HG03378 (cell line): ENCODE data around the gene CHRNA10.
"Not testable (repeated sequence)": the region's sequence is repeated elsewhere in the genome, so short reads cannot be mapped to it uniquely, and the experiment has no call there.

Experiments
- ATAC-seq: cut with Tn5 transposase; IDR thresholded peaks from one replicate; pipeline ENCODE4 v1.9.1; 2021; ENCODE audit warnings: mild to moderate bottlenecking, moderate library complexity; ENCODE audit not compliant: unreplicated experiment

CHRNA10 gene

DNA sequence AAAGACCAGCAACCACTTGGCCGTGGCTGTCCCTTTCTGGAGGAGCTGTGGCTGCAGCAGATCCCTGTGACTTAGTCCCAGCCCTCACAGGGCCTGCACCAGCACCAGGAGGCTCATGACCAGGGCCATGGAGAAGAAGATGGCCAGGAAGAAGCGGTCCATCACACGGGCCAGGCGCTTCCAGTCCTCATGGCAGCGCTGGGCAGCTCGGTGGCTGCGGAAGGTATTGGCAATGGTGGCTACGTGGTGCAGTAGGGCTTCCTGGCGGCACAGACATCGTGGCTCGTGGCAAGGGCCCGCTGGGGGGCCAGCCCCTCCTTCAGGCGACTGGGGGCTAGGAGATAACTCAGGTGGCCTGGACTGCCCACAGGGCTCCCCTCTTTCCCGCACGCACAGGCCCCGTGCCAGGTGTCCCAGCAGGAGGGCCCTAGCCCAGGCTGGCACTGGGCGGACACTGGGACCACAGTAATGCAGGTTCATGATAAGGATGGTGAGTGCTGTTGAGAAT is 5.1 kb downstream of the CHRNA10 start:
- ATAC-seq: no peak

GRCh38 chr11:3665336-3666022 is 5.7 kb downstream of the CHRNA10 start:
- no peak for ATAC-seq

- no peak for ATAC-seq
Observed at GRCh38 chr11:3664032-3664630, 7.1 kb downstream of the CHRNA10 start.

- ATAC-seq: no peak
Observed at GRCh38 chr11:3662856-3663255, 8.3 kb downstream of the CHRNA10 start.

- ATAC-seq: no peak
Observed at GRCh38 chr11:3660960-3661359, 10.2 kb downstream of the CHRNA10 start.

GRCh38 chr11:3659595-3660515 is 11.3 kb downstream of the CHRNA10 start:
- ATAC-seq: no peak

GRCh38 chr11:3658252-3658651 is 12.9 kb downstream of the CHRNA10 start:
- no peak for ATAC-seq

GRCh38 chr11:3657331-3657730 is 13.9 kb downstream of the CHRNA10 start:
- ATAC-seq: not testable (repeated sequence)

DNA sequence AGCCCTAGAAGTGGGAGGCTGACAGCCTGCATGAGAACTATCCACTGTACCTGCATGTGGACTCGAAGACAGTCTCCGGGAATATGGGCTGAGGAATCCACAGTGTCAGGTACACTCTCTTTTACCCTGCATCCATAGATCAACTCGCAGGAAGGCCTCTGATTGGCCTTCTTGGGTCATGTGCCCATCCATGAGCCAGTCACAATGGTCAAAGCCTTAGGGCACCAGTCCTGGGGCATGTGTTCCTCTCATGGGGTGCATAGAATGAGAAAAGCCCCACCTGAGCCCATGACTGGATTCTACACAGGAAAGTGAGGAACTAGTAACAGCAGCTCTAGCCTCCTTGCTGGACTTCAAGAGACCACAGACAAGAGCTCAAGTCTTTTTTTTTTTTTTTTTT is 15.6 kb downstream of the CHRNA10 start:
- ATAC-seq: no peak

DNA sequence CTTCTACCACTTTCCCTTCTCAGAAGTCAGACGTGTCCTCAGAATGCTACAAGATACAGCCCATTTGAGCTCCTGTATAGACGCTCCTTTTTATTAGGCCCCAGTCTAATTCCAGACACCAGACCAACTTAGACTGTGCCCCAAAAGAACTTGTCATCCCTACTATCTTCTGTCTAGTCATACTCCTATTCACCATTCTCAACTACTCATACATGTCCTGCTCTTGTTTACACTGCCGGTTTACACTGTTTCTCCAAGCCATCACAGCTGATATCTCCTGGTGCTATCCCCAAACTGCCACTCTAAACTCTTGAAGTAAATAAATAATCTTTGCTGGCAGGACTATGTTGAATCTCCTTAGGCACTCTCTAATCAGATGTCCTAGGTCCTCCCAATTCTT is 18.7 kb downstream of the CHRNA10 start:
- ATAC-seq: not testable (repeated sequence)

- not testable (repeated sequence) for ATAC-seq
Observed at GRCh38 chr11:3649374-3649773, 21.8 kb downstream of the CHRNA10 start.

DNA sequence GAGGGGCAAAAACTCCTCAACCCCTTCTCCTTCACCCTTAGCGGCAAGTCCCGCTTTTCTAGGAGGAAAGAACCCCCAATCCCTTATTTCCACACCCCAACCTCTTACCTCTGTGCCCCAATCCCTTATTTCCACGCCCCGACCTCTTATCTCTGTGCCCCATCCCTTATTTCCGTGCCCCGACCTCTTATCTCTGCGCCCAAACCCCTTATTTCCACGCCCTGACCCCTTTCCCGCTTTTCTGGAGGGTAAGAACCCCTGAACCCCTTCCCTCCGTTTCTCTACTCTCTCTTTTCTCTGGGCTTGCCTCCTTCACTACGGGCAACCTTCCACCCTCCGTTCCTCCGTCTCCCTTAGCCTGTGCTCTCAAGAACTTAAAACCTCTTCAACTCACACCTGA is 22.3 kb downstream of the CHRNA10 start:
- ATAC-seq: not testable (repeated sequence)

GRCh38 chr11:3645552-3645951 is 25.6 kb downstream of the CHRNA10 start:
- ATAC-seq: no peak

DNA sequence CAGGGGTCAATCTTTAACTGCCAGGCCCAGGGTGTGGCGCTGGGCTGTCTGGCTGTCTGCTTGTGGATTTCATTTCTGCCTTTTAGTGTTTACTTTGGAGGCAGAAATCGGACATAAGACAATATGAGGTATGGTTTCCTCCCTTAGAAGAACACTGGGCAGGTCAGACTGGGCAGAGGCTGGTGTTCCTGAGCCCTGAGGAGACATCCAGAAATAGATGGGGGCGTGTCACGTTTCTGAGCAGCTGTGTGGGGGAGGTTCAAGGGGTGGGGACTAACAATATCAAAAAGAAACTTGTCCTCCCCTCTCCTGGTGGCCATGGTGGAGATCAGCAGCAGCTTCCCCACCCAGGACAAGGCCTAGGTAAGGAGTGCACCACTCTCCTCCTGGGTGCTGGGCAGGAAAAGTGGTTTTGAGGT is 26.4 kb downstream of the CHRNA10 start, which contains the start of gene ART1:
Gene ART1 (plus strand): TSS at position 312 of the 419 bp plus-strand sequence. CDS start 14,086 bp downstream, outside the sequence.
- ATAC-seq: no peak

DNA sequence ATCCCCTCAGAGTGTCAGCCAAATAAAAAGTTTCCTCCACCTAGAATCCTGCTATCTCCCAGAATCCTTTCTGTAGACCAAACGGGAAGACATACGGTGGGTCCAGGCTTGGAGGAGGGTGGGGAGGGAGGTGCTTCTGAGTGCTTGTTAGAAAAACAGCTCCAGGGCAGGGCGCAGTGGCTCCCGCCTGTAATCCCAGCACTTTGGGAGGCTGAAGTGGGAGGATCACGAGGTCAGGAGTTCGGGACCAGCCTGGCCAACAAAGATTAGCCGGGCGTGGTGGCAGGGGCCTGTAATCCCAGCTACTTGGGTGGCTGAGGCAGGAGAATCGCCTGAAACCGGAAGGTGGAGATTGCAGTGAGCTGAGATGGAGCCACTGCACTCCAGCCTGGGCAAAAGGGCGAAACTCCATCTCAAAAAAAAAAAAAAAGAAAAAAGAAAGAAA is 28.1 kb downstream of the CHRNA10 start:
- not testable (repeated sequence) for ATAC-seq

- no peak for ATAC-seq
Observed at GRCh38 chr11:3642071-3642951, 28.9 kb downstream of the CHRNA10 start.

GRCh38 chr11:3641701-3642070 is 29.5 kb downstream of the CHRNA10 start, which contains the start of gene ART5:
Gene ART5, minus strand, starts transcription at chr11:3641992. Its CDS starts 130 bp downstream, at chr11:3641862.
- no peak for ATAC-seq

DNA sequence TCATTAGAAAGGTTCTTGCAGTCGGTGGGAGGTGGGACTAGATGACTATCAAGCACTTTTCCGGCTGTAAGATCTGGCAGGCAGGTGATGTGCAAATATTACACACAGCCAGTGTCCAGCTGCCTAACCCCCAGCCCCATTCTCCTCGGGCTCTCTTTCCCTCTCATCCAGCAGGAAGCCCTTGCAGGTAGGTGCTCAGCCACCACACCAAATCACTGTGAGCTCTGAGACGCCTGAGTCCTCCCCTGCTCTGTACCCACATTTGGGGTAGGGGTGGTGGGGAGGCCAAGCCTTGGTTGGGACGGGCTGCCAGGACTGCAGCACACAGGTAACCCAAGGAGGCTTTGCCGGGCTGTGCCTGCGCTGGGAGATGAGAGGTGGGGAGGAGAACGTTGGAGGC is 30.0 kb downstream of the CHRNA10 start:
- ATAC-seq: no peak

GRCh38 chr11:3639841-3640240 is 31.3 kb downstream of the CHRNA10 start:
- ATAC-seq: no peak

DNA sequence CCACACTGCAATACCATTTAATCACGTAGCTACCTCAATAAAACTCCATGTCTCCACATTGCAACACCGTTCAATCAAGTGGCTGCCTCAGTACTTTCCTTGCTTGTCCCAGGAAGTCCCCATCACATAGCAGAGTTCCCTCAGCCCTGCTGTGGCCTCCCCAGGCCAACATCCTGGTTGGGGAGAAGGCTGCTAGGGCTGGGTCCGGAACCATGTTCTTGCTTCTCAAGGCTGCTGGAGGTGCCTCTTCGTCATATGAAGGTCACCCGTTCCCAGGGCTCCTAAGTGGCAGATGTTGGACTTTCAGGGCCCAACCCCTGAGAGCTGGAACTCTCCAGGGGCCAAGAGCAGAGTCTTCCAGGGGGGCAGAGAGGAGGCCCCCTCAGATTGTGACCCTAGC is 32.7 kb downstream of the CHRNA10 start:
- no peak for ATAC-seq
